HG02943 (cell line): ENCODE results near the gene GRPR.
"Not testable (repeated sequence)": the region's sequence is repeated elsewhere in the genome, so short reads cannot be mapped to it uniquely, and the experiment has no call there.

Experiments used
- ATAC-seq: cut with Tn5 transposase; IDR thresholded peaks from one replicate; pipeline ENCODE4 v1.9.1; 2021; ENCODE audit warnings: mild to moderate bottlenecking, low read depth, moderate library complexity; ENCODE audit not compliant: unreplicated experiment

The GRPR gene

DNA sequence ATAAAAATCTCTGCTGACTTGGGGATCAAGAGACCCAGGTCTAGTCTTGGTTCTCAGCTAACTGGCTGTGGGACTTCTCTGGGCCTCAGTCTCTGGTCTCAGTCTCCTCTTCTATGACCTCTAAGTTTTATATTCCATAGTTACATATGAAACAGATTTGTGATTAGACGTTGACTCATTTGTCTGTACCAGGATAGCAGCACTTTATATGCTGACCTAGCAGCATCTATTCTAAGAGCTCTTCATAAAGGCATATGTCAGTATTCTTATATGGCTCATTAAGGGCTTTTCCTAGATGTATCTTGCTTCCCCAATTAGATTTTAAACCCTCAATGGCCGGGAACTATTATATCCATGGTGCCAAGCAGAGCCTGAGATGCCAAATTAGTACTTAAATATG is 12.7 kb downstream of the GRPR start:
- ATAC-seq, result no peak

- ATAC-seq, result peak; percentile 83
These were observed 14.2 kb downstream of the GRPR start for GRCh38 chrX:16137416-16138107.

GRCh38 chrX:16138108-16138427 is 14.7 kb downstream of the GRPR start:
- peak; percentile 24 for ATAC-seq

DNA sequence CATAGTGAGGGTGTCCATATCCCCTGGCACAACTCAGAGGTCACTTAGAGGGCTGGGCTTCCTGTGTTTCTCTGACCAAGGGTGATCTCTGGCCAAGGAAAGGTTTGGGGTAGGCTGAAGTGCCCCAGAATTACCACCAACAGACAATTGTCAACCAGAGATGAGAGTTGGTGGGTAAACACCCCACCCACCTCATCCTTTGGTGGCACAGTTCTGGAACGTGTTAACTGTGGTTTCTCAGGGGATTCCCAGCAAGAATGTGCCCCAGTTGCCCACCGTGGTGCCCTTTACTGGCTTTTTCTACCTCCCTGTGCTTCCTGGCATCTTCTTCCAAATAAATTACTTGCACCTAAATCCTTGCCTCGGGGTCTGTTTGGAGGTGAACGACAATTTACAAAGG is 17.1 kb downstream of the GRPR start:
- no peak for ATAC-seq

- ATAC-seq, result no peak
These were observed 17.6 kb downstream of the GRPR start for GRCh38 chrX:16140983-16141382.

DNA sequence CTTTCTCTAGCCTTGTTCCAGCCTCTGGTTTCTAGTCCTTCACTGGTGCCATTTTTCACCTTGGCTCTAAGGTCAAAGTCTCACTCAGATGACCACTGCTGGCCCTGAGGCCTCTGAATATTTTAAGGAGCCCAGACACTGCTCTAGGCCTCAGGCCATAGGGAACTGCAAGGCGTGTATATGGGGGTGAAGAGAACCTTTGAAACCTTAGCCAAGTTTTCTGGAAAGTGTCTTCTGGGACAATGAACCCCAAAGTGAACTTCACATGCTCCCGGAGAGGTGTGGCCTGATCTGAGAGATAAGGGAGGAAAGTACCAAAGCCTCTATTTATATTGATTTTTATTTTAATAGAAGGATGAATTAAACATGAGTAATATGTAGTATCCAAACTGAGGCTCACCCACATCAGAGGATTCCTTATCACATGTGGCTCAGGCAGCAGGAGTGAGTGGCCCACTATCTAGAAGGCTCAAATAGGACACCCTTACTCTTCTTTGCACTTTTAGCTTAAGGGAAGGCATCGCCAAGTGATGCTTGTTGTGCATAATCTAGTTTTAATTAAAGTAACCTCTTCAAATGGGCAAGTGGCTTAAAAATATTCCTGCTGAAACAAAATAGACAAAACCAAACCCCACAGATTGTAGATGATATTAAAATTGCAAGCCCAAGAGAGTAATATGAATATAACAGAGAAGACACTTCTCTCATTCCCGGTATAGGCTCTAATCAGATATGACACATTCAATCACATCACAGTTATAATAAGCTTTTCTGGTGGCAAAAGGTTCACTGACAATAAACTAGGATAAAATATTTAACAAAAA is 18.3 kb downstream of the GRPR start:
- ATAC-seq, result no peak

DNA sequence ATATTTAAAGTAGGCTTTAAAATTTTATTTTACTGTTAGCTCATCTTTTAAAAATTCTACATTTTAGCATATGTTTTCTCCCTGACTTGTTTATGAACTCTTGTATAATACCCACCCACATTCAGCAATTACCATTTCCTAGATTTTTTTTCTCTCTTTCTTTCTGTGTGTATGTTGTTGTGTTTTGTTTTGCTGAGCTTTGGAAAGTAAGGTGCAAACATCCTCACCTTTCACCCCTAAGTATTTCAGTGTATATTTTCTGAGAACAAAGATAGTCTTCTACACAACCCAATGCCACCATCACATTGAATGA is 18.8 kb downstream of the GRPR start:
- ATAC-seq, result no peak

GRCh38 chrX:16143968-16144367 is 20.6 kb downstream of the GRPR start:
- ATAC-seq, result no peak

DNA sequence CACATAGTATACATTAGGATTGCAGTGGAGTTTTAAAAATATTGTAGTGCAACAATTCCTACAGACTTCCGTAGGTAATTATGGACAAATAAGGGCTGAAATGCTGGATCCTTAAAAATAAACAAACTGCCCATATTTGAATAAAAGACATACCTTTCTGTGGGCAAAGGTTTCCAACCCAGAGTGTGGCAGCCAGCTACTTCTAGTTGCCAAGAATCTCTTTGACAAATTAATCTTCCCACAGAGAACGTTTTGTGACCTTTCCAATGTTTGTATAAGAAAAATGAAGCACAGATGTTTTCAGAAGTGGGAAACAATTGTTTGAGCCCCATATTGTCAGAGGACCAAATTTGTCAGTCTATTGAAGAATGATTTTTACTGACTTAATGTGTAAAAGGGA is 21.1 kb downstream of the GRPR start:
- ATAC-seq, result no peak

GRCh38 chrX:16145093-16145492 is 21.7 kb downstream of the GRPR start:
- not testable (repeated sequence) for ATAC-seq

GRCh38 chrX:16145656-16146055 is 22.3 kb downstream of the GRPR start:
- no peak for ATAC-seq

- no peak for ATAC-seq
These were observed 25.5 kb downstream of the GRPR start for GRCh38 chrX:16148896-16149295.

- ATAC-seq, result no peak
These were observed 32.3 kb downstream of the GRPR start for GRCh38 chrX:16155581-16156096.

- ATAC-seq, result no peak
These were observed 33.4 kb downstream of the GRPR start for GRCh38 chrX:16156692-16157331.

DNA sequence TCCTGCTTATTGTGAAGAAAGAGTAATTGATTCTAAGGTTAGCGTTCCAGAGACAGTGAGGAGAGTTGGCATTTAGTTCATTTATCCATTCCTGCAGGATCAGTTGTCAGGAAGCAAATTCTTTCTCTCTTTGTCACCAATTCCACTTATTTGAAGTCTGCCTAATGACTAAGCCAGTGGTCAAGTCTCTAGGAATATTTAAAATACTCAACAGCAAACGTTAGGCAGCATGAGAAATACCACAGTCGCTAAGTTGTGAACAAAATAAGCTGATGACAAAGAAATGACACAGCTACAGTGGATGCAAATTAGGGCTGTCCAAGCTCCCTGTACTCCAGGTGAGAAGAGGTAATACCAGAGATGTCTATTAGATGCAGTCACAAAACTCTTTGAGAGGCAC is 37.4 kb downstream of the GRPR start:
- ATAC-seq, result no peak

- not testable (repeated sequence) for ATAC-seq
These were observed 37.8 kb downstream of the GRPR start for GRCh38 chrX:16161173-16161572.

DNA sequence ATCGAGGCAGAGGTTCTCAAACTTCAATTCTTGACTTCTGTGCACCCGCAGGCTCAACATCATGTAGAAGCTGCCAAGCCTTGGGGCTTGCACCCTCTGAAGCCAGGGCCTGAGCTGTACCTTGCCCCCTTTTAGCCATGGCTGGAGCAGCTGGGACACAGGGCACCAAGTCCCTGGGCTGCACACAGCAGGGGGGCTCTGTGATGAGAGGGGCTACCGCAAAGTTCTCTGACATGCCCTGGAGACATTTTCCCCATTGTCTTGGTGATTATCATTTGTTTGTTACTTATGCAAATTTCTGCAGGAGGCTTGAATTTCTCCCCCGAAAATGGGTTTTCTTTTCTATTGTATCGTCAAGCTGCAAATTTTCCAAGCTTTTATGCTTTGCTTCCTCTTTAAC is 39.0 kb downstream of the GRPR start:
- ATAC-seq, result no peak

- no peak for ATAC-seq
These were observed 41.4 kb downstream of the GRPR start for GRCh38 chrX:16164748-16165147.

DNA sequence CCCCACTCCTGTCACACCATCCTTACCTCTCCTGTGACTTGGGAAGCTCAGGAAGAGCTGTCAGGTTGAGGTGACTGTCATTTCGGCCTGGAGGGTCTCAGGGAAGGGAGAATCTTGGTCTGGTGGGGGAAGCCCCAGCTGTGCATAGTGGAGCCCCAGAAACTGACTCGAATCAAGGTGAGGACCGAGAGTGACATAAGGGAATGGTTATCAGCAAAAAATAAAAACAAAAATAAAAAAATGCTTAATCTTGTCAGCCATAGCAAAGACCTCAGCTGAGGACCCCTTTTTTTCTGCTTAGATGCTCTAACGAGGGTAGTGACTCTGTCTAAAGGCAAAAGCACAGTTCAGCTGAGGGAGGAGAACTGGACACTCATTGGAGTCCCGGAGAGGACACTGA is 43.8 kb downstream of the GRPR start, which contains the start of gene MAGEB17:
MAGEB17 (plus strand) TSS at position 301 of the 400 bp plus-strand sequence. CDS start 2,902 bp downstream, outside the sequence.
- ATAC-seq, result no peak

DNA sequence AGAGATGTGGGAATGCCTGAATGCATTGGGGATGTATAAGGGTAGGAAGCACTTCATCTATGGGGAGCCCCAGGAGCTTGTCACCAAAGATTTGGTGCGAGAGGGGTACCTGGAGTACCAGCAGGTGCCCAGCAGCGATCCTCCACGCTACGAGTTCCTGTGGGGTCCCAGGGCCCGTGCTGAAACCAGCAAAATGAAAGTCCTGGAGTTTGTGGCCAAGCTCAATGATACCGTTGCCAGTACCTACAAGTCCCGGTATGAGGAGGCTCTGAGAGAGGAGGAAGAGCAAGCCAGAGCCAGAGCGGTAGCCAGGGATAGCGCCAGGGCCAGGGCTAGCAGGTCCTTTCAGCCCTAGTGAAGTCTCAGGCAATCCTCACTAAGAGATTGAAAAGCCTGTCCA is 47.7 kb downstream of the GRPR start:
- no peak for ATAC-seq

DNA sequence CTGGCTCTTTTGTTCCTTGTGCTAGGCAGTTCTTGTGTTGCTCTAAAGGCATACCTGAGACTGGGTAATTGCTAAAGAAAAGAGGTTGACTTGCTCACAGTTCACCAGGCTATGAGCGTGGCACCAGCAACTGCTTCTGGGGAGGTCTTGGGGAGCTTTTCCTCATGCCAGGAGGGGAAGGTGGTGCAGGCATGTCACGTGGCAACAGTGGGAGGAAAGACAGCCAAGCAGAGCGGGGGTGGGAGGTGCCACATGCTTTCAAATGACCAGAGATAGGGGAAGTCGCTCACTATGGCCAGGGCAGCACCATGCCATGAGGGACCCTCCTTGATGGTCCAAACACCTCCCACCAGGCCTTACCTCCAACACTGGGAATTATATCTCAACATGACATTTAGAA is 48.6 kb downstream of the GRPR start:
- no peak for ATAC-seq

DNA sequence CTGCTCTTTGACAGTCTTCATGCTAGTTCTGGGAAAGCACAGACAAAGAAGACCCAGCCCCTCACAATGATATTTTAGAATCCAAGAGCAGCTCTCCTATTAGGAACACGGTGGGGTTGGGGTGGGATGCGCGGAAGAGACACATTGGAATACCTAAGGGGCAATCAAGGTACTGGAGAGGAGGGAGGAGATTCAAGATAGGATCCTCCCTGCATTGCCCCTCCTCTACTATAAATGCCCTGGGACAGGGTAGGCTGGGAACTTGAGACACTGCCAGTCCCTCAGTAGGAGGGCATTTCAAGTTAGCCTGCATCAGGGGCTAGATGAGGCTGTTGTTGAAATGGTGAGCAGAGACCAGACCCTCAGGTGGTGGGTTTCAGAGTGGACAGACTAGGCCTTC is 49.0 kb downstream of the GRPR start:
- ATAC-seq, result no peak
